RWPE1 (cell line): ENCODE measurements around the gene COL25A1.

Experiments
- CTCF ChIA-PET: fragments of 350-600 bp; sonication (Branson Sonifier 250); formaldehyde crosslinking; extraction: SDS; loops from one replicate; lab custom pipeline; 2021; lab: Yijun Ruan, JAX
- POLR2A ChIA-PET: fragments of 400-600 bp; formaldehyde crosslinking; extraction: SDS; loops from one replicate; lab custom pipeline; 2020; ENCODE audit warnings: antibody characterized with exemption; ENCODE audit not compliant: low non-redundant PET; lab: Yijun Ruan, JAX
- DNase-seq: peaks from one replicate; pipeline ENCODE4 v3.0.0; 2012; ENCODE audit warnings: low spot score
- H3K27ac ChIP-seq: fragments of 450-650 bp; 2 replicates; pipeline ENCODE4 v1.5.1; 2017
- TF ChIP-seq, protein P1 (sequence below): fragments of 450-650 bp; conservative IDR thresholded peaks from 2 replicates; pipeline ENCODE4 v1.5.1; 2017; ENCODE audit warnings: low read depth, mild to moderate bottlenecking

Gene COL25A1

DNA sequence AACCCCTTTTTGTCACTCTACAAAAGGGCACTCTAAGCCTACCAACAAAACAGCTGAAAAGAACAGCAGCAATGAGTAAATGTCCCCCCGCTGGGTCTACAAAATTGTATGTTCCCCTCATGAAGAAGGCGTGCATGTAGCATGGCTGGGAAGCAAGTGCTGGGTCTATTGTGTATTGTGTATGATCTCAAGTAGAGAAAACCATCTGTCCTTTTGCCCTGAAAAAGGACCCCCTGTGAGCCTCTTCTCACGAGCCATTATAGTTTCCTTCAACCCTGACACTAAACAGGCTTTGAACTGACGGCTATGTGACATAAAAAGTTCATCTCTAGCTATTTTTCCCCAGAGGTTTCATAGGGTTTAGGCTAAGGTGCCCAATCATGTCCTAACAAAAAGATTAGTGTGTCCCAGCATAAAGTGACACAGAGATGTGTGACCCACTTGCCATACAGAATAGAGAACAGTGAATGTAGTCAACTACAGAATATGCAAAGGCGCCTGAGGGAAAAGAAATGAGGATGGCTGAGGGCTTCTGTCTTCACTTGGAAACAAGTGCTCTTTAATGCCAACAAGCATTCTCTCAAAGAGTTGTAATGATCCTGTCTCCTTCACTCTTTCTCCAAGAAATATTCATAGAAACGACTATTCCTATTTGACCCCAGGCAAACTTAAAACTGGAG, 27.3 kb downstream of the COL25A1 start:
- no peak for DNase-seq
- CTCF ChIA-PET = no interaction called here
- H3K27ac ChIP-seq = no peak overlapping the region
- POLR2A ChIA-PET = no interaction called here
- TF ChIP-seq, protein P1, sequence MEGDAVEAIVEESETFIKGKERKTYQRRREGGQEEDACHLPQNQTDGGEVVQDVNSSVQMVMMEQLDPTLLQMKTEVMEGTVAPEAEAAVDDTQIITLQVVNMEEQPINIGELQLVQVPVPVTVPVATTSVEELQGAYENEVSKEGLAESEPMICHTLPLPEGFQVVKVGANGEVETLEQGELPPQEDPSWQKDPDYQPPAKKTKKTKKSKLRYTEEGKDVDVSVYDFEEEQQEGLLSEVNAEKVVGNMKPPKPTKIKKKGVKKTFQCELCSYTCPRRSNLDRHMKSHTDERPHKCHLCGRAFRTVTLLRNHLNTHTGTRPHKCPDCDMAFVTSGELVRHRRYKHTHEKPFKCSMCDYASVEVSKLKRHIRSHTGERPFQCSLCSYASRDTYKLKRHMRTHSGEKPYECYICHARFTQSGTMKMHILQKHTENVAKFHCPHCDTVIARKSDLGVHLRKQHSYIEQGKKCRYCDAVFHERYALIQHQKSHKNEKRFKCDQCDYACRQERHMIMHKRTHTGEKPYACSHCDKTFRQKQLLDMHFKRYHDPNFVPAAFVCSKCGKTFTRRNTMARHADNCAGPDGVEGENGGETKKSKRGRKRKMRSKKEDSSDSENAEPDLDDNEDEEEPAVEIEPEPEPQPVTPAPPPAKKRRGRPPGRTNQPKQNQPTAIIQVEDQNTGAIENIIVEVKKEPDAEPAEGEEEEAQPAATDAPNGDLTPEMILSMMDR = no peak

DNA sequence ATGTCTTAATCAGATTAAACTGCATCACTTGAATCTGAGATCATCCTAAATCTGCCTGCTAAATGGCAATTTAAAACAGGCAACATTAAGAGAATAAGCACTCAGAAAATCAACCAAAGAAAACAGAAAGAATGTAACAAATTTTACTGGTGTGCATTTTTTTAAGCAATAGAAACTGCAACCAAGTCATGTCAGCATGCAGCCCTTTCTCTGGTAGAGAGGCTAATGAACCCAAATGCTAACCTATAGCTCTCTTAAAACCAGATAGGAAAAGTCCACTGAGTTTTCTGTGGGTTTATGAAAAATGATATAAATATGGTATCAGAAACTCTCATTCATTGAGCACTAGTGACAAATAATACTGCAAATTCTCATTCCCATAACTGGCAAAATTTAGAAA, 35.6 kb downstream of the COL25A1 start:
- no peak overlapping the region for H3K27ac ChIP-seq
- no peak for DNase-seq
- POLR2A ChIA-PET = no interaction called here
- CTCF ChIA-PET = interaction anchor here (0.8 kb wide), 1 partner anchor 11 kb away, joined by 7 read pairs; no protein-coding TSS in a partner anchor
- TF ChIP-seq, protein P1 = no peak

- no peak overlapping the region for H3K27ac ChIP-seq
- DNase-seq = no peak
- TF ChIP-seq, protein P1 = no peak
- ChIA-PET CTCF (no interaction called here), POLR2A (no interaction called here)
These were observed 36.2 kb downstream of the COL25A1 start for GRCh38 chr4:109266236-109266635.

GRCh38 chr4:109263721-109264120, 38.7 kb downstream of the COL25A1 start:
- DNase-seq = no peak
- TF ChIP-seq, protein P1 = no peak
- H3K27ac ChIP-seq = no peak overlapping the region
- ChIA-PET CTCF (no interaction called here), POLR2A (no interaction called here)

DNA sequence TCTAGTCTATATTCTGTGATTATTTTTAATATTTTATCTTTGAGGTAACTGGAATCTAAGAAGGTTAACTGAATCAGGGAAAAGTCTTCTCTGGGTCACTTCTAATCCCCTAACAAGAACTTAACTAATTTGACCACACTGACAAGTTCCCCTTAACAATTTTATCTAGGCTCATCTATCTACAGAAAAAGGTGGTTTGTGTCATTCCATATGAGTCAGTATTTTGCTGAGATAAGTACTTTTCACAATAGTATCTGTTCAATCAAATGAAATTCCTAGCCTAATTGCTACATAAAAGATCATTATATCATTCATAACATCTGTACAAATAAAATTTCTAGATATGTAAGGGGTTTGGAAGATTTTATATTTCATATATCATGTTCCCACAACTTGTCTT, 45.6 kb downstream of the COL25A1 start:
- H3K27ac ChIP-seq = no peak overlapping the region
- ChIA-PET POLR2A (no interaction called here), CTCF (no interaction called here)
- TF ChIP-seq, protein P1 = no peak
- DNase-seq = no peak

GRCh38 chr4:109254845-109255244, 47.6 kb downstream of the COL25A1 start:
- ChIA-PET POLR2A (no interaction called here), CTCF (interaction anchor here (0.7 kb wide), 1 partner anchor 8 kb away, joined by 3 read pairs; no protein-coding TSS in a partner anchor)
- TF ChIP-seq, protein P1 = no peak
- no peak for DNase-seq
- H3K27ac ChIP-seq = no peak overlapping the region
